PFSK-1 (cell line): ENCODE results near the gene TRAF1.

Experiments
- POLR2AphosphoS5 ChIP-seq: IDR thresholded peaks from 2 replicates; pipeline ENCODE4 v1.6.1; 2012; ENCODE audit warnings: low read depth, mild to moderate bottlenecking, control low read depth, low read length, moderate library complexity
- REST ChIP-seq, 2 experiments: IDR thresholded peaks; 2 replicates each; pipeline versions ENCODE4 v1.6.1 to v1.8.0; 2011 to 2012; ENCODE audit warnings: low read depth in 2 of 2, low read length in 2 of 2, control low read depth in 1 of 2, inconsistent platforms in 1 of 2, mild to moderate bottlenecking in 1 of 2, moderate library complexity in 1 of 2; ENCODE audit not compliant: insufficient read depth in 1 of 2
- SIN3A ChIP-seq: IDR thresholded peaks from 2 replicates; pipeline ENCODE4 v1.6.1; 2012; ENCODE audit warnings: mild to moderate bottlenecking, low read length, moderate library complexity, borderline replicate concordance; ENCODE audit not compliant: insufficient read depth
- TAF1 ChIP-seq: IDR thresholded peaks from 2 replicates; pipeline ENCODE4 v1.6.1; 2012; ENCODE audit warnings: low read length, control low read depth, borderline replicate concordance; ENCODE audit not compliant: insufficient read depth

GRCh38 chr9:120872791-120873502 is 53.6 kb downstream of the TRAF1 start:
- TF ChIP-seq SIN3A = no peak
- no peak for TF ChIP-seq TAF1
- TF ChIP-seq POLR2AphosphoS5 = no peak
- no peak for TF ChIP-seq REST (IDR thresholded peaks at IDR 0.05; ENCODE audit: insufficient read depth in 1 of 2, low read depth in 2 of 2, low read length in 2 of 2)
